ENCODE results near the gene CUEDC1.
"Not testable (repeated sequence)": the region's sequence is repeated elsewhere in the genome, so short reads cannot be mapped to it uniquely, and the experiment has no call there.

Gene CUEDC1

DNA sequence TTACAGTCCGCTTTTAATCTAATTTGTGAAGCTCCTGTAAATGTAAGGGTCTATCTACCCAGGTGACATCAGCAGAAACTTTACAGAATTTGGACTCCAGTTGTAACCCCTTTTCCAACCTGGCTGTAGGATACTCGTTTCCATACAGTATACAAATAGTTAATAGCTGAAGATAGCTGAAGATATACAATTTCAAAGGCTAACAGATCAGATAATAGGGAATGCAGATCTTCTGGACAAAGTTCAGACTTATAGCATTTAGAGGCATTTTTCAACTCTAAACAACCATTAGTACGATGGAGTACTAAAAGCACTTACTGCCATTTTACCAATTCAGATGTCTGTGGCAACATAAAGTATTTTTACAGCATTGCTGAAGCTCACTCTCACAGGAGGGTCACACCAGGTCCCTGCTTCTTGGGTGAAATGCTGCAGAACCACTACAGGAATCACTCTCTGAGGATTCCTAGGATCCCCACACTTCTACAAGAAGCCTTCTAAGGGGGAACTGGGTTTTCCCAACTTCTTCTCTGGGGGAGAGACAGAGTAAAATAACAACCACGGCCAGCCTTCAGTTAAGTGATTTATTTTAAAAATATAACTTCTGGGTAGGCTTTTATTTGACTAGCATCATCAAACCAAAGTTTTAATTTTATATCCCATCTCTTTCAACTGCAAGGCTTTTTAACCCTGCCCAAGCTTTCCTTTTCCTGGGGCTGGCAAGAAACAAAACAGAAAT, 29.9 kb upstream of the CUEDC1 start:
- no peak for DNase-seq

DNA sequence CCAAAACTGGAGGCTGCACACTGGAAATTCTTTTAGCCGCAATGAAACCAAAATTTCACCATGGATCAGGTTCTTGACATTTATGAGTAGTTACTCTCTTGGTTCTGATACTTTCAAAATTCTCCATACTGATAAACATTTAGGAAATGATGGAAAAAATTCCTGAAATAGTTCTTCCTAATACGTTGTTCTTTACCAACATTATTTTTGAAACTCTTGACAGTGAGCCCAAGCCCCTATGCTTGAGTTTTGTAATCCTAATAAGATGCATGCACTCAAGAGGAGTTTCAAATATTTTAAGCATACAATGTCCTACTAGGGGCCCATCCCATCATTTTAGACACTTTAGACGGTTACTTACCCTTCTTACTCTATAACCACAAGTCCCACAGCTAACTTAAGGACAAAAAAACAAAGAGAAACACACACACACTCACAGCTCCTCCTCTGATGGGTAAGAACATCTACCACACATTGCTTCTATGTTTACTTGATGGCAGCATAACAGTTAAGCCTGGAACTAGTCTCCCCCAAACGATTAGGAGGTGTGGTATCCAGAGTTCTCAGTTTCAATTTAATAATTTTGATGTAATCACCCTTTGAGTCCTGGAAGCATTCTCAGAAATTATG, 29.2 kb upstream of the CUEDC1 start:
- no peak for DNase-seq

DNA sequence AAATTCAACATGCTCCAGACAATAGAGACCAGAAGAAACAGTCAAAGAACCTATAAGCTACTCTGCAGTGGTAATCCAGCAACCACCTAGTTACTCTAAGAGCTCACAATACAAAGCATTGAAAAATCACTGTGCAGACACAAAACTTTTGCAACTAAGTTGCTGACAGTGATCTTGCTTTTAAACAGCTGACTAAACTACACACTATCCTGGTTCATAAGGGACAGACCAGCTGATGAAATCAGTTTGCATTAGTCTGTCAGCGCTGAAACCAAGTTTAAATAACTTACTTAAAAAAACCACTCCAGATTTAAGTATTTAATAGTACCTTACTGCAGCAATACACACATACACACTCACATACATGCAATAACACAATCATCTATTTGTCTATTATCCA, 28.2 kb upstream of the CUEDC1 start:
- DNase-seq = no peak

DNA sequence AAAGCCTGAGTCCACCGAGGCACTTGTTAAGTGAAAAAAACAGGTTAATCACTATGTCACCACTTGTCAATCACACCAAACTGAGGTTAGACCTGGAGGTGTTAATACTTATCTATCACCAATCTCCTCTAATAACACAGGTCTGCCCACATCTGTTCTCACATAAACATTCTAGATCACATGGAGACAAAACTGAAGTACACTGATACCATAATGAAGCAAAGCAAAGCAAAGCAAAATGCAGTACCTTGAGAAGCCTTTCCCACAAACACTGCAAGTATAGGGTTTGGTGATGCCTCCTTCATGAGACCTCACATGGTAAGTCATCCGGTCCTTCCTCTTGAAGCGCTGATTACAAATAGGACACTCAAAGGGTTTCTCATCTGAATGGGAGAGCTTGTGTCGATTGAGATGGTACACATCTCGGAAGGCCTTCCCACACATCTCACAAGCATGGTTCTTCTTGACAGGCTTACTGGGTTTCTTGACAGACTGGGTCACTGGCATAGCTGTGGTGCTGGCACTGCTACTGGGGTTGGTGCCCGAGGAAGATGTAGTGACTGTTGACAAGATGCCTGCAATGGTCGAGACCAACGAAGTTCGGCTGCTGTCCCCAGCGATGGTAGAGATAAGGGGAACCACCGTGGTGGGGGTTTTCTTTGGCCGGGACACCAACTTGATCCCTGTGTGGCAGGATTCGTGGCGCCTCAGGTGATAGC, 27.4 kb upstream of the CUEDC1 start:
- DNase-seq = no peak

DNA sequence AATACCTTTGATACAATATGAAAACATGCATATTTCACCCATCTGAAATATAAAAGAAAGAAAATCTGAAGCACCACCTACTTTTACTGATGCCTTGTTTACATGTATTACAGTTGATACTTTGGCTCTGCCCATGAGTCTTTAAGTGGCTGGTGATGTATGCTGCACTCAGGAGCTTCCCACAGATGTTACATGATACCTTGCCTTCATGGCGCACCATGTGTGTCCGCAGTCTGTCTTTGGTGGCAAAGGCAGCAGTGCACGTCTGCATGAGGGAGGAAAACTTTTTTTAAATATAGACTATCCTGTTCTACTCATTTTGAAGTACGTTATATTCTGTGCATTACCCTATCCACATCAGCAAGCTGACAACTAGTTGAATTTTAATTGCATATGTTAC, 25.3 kb upstream of the CUEDC1 start:
- no peak for DNase-seq

DNA sequence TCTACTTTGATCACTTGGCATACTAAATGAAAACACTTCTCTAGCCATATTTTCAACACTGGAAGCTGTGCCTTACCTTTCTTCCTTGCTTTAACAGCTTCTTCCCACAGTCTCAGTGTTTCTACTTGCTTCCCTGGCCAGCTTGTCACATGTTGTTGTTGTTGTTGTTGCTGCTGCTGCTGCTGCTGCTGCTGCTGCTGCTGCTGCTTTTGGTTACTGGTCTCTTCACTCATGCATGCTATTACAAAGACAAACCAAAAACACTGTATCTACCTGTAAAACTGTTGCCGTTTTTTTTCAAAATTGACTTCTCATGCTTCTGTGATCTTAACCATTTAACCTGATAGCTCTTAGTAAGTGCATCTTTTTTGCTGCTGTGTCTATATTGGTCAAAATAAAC, 23.9 kb upstream of the CUEDC1 start:
- DNase-seq = no peak

DNA sequence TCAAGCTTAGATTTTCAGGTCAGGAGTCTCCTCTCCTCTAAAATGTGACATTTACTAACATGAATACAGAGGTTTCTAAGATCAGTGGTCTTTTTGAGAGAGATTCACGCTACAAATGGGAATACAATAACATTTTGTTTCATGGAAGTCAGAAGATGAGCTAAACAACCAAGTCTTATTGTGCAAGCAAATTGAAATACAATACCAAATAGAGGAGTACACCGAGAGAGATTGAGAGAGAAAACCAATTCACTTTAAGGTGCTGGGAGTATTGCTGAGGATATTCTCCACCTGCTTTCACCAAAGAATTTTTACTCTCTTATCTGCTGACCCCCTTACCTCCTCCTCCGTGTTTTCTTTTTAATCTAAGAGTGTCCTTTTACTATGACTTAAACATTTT, 21.4 kb upstream of the CUEDC1 start:
- DNase-seq = no peak

DNA sequence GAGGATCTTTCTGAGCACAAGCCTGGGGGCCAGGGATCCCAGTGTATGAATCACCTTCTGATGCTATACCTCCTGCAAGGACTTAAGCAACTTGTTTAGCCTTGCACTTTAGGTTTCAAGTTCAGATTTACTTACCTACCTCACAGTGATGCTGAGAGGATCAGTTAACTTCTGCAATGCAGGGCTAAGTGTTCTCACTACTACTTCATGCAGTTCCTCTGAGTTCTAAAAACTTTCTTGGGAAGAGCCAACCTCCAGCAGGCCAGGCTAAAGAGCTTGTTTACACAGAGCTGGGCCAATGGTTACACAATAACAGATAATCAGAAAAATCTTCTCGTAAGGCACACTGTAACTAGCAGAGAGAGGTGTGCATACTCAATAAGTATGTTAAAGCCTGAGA, 19.8 kb upstream of the CUEDC1 start:
- no peak for DNase-seq

DNA sequence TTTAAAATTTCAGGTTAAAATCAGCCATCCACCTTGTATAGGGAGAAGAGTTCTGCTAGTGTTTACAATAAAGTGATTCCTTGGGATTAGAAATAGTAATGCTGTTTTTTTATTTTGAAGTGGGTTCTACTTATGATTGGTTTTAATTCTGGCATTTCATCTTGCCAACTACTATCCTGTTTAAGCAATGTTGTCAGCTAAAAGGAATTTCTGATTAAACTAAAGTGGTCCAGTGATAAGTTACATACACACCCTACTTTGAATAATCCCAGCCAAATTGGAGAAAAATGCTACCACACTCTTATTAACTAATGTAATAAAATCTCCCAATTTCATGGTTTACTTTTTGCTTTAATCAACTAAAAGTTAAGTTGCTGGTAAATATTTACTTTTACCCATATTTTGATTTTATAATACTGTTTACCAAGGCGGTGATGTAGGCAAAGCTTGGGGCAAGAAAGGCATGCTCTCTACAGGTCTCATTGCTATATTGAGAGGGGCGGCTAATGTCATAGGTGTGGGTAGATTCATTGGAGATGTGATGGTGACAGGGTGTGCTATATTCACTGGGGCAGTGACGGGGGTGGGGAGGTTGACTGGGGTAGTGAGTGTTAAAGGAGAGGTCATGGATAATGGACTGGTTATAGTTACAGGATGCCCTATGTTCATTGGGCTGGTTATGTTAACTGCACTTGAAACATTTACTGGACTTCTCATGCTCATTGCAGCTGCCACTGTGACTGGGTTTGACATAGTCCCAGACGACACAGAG, 19.0 kb upstream of the CUEDC1 start:
- DNase-seq = not testable (repeated sequence)

DNA sequence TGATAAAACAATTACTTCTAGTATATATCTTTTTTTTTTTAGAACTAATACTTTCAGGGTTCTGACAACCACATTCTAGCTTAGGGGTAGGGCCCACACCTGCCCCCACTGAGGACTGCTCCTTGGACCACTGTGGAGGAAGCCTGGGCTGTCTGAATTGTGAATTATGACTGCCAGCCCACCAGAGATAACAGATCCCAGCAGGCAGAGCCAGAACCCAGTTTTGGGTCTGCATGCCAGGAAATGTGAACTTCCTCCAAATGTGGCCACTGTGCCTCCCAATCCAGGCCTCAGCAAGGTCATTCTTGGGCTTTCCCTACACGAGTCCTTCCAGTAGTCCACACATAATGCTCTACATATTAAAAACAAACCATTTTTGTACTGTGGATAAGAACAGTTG, 16.9 kb upstream of the CUEDC1 start:
- DNase-seq = no peak

DNA sequence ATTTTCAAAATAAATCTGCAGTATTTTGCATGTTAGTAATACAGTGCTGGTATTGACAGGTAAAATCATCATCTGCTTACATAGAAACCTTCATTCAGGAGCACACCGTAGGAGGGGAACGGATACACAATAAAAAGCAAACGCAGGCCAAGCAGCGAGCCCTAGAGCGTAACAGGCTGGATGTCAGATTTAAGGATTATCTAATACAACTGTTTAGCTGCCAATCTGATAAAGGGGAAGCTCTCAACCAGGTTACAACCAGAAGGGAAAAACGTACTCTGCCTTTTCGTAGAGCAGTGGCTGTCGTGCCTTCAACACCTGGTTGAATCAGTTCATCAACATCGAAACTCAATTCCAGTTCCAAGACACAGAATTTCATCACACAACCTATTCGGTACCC, 16.4 kb upstream of the CUEDC1 start:
- no peak for DNase-seq

DNA sequence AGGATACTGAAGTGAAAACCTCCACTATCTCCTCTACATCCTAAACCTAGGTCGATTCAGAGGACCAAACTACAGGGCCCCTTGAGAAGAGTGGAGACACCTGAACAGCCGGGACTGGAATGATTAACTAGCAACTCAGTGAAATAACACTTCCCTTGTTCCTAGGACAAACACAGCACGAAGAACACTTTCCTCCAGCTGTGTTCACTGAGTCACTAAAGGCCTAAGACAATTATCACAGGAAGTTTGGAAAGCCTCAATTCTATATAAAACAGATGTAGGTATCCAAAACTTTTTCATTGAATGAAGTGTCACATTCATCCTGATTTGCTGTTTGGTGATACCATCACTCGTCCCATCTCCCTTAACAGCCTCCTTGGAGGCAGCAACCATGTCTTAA, 15.5 kb upstream of the CUEDC1 start:
- DNase-seq = no peak

DNA sequence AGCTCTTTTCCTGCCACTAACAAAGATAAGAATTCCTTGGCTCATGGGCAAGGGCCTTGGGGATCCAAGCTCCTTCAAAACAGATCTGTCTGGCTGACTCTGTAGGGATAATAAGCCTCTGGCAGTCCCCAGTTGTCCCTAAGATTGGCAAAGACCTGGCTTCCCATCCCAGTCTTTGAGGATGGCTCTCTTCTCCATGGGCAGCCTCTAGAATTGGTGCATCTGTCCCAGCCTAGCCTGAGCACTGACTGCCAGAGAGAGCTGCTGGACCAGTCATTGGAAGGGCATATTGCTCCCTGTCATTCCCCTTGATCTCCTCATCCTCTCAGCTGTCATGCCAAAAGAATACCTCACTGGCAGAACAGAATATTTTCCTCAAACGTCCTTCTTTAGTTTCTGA, 13.2 kb upstream of the CUEDC1 start:
- DNase-seq = no peak

DNA sequence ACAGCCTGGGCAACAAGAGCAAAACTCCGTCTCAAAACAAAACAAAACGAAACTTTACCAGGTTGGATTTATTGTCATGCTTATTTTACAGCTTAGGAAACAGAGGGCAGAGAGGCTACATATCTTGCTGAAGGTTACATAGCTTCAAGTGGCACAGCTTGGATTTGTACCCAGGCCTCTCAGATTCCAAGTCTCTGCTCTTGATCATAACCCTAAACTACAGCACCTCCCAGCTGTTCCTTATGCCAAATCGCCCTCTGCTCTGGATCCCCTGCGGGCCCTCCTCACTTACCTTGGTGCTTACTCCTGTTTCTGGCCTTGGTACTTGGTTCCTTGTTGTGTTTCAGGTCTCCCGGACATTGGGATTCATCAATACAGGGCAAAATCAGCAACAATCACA, 11.7 kb upstream of the CUEDC1 start:
- DNase-seq = no peak

DNA sequence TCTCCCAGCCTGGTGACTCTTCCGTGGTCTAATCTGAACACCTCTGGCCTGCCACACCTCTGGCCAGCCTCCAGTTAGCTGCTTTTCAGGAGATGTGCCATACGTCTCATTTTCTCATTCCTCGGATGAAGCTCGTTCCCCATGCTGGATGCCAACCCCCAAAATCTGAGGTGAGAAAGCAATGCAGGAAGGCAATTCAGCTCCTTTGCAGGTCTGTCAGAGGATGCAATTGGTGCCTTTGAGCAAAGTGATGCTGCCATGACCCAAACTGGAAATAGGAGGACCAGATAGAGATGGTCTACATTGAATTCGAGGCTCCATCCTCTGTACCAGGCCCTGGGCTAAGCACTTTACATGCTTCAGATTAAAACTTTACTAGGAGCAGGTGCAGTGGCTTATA, 11.0 kb upstream of the CUEDC1 start:
- no peak for DNase-seq

DNA sequence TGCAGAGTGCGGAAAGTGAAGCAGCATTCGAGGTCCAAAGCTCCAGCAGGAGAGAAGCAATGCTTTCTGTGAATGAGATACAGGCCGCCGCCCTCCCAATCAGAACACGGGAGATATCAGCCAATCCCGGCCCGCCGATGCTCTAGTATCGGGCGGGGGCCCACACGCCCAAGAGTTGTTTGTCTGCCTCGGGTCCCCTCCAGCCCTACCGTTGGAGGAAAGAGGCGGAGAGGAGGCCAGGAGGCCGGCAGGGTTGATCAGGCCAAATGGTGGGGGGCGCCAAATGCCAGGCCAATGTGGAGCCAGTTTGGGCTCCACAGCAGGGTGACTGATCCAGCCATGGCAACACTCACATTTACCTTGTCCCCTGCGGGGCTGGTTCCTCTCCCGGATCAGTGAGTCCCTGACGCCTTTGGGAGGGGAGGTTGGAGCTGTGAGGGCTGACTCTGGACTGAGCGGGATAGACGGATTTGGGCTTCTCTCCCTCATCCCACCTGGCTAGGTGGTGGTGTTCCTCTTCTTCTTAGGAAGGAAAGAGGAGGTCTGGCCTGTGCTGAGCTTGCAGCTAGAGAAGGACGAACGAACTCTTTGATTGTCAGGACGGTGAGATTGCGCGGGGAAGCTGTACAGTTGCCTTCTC, 10.4 kb upstream of the CUEDC1 start:
- DNase-seq = no peak

DNA sequence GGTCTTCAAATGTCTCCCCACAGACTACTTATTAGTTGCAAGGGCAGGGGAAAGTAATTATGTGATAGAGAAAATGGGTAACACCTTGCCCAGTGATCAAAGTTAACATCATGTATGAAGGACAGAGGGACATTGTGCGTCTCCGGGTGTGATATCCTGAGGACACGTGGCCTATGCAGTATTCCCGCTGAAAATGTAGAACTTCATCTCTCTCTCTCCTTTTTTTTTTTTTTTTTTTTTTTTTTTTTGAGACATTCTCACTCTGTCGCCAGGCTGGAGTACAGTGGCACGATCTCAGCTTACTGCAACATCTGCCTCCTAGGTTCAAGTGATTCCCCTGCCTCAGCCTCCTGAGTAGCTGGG, 7.9 kb upstream of the CUEDC1 start:
- DNase-seq = no peak

DNA sequence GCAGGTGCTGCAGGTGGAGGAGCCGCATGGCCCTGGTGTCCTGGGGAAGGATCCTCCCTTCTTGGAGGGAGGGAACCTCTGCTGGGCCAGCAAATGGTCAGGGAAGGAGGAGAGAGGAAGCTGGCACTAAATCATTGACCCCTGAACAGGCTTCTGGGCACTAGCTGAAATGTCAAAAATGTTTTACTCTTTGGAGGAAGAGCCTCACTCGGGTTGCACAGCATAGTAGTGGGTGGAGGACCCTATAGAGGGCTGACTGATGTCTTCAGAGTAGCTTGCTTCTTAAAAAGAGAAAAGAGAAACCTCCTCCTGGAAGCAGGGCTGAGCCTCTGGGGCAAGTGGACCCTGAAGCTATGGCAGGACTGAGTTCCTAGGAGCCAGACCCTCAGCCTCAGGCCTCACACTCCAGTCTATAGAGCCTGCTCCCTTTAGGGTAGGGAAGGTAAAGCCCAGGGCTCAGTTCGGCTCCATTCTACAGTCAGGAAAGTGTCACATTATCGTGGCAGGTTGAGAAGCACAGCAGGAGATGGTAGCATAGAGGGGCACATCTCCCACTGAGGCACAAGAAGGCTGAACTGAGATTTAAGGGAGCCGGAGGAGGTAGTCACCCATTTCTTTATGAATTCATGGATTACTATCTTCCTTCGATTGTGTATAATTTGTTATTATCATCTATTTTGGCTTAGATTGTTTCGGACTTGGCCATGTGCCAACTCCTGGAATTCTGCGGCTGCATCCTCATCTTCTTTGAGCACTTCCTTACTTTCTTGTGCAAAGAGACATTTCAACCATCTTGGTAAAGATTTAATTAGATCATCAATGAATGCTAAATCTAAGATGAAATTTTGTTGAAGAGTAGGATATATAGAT, 7.3 kb upstream of the CUEDC1 start:
- DNase-seq = no peak

DNA sequence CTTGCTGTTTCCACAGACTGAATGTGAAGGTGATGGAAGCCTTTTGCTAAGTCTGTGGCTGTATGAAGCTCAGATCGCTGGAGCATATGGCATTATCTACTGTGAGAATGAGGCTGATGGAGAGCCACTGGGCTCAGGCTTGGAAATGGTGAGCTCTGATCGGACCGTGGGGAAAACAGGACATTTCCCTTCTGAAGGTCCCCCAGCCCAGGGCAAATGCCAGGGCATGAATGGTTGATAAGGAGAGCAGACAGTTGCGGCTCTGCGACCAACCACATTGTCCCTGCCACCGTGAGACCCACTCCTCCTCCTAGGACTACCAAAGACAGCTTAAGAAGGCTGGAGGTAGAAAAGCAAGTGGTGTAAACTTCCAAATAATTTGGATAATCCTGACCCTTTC, 4.7 kb upstream of the CUEDC1 start:
- DNase-seq = no peak

DNA sequence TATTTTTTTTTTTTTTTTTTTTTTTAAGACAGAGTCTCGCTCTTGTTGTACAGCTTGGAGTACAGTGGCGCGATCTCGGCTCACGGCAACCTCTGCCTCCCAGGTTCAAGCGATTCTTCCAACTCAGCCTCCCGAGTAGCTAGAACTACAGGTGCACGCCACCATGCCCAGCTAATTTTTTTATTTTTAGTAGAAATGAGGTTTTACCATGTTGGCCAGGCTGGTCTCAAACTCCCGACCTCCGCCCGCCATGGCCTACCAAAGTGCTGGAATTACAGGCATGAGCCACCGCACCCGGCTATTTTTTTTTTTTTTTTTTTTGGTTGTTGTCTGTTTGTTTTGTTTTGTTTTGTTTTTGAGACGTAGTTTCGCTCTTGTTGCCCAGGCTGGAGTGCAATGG, 3.2 kb upstream of the CUEDC1 start:
- not testable (repeated sequence) for DNase-seq

DNA sequence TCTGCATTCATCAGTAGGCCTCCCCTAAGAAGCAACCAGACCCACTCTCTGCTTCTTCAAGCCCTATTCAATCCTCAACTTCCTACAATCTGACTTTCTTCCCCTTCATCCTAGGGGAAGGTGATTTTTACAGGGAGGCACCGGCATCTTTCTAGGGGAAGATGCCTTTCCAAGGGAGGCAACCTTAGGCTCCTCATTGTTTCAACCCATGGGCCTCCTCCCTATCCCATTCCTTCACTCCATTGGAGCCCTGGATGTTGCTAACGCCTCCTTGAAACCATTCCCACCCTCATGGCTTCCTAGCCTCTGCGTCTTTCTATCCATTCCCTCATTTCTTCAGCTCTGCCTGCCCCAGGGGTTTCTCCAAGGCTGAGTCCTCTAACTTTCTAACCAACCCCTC, 2.7 kb upstream of the CUEDC1 start:
- no peak for DNase-seq
